Kidney tubule cell (primary cell): Measurements from ENCODE around the gene PDE4D.
"Not testable (repeated sequence)": the region's sequence is repeated elsewhere in the genome, so short reads cannot be mapped to it uniquely, and the experiment has no call there.

Experiments
- DNase-seq: peaks from one replicate; pipeline ENCODE4 v3.0.0-alpha.2; 2018; ENCODE audit warnings: low spot score

Gene PDE4D

DNA sequence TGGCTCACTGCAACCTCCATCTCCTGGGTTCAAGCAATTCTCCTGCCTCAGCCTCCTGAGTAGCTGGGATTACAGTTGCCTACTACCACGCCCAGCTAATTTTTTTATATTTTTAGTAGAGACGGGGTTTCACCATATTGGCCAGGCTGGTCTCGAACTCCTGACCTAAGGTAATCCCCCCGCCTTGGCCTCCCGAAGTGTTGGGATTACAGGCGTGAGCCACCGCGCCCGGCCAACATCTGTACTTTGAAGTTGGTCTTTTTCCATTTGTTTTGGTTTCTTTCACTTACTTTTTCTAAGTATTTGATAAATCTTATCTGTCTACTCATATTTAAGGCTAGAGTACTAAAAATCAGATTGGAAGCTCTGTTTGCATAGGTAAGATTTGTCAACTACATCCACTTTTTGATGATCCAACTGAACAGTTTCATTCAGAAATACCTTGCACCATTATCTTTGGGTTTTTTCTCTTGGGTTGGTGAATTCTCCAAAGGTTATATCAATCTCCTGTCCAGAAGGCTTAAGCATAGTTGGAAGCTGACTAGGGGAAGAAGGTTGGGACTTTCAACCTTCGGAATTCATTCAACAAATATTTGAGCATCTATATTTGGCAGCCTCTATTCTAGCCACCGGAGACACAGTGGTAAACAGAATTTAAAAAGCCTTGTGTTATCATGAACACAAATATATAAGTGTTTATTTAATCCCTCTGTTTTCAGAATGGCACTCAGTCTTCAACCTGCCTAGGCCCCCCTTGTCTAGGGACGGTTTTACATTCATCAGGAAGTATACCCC lies 821.6 kb downstream of the PDE4D start:
- DNase-seq: no peak

DNA sequence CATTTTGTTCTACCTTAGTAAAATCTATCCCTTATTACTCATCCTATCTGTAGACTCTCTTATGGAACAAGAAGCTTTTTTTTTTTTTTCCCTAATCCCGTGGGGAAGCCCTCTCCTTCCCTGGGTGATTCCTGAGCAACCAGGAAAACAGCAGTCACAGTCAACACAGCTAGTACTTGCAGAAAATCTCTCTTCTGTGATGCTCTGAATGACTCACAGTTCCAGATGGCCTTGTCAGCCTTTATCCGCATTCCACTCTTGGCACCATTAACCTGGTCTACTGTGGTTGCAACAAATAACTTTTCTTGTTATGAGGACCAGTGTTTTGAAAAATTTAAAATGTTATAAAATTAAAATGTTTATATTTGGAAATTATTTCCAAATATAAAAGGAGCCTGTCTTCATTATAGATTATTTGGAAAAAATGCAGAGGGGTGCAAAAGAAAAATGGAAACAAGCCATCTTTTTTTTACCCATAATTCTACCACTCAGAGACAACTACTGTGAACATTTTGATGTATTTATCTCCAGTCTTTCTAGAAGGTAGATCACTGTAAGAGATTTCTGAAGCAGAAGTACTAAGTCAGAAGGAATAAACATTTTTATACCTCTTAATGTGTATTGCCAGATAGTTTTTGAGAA lies 824.0 kb downstream of the PDE4D start:
- peak; percentile 96 for DNase-seq

DNA sequence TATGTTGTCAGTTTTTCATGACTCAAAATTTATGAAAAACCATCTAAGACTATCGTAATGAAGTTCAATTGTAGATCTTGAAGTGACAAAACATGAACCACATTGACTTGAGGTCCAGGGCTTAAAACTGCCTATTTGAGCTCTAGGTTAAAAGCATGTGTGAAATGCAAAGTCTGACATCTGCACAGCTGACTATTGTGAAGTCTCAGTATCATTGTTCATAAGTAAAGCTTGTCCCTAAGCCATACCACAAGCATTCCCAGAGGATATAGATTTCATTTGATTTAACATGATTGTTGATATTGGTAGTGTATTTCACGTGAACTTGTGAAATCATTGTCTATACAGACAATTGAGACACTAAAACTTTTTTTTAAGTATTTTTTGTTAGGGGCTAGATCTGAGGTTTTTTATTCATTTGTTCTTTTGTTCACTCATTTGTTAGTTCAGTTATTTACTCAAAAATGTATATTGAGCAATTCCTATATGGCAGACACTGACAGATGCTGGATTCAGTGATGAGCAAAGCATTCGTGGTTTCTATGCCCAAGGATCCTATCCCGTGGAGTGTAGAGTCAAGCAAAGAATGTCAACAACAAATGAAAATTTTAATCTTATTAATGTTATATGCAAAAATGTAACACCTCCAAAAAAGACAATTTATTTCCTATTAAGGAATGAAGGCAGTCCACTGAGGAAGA lies 825.4 kb downstream of the PDE4D start:
- no peak for DNase-seq

DNA sequence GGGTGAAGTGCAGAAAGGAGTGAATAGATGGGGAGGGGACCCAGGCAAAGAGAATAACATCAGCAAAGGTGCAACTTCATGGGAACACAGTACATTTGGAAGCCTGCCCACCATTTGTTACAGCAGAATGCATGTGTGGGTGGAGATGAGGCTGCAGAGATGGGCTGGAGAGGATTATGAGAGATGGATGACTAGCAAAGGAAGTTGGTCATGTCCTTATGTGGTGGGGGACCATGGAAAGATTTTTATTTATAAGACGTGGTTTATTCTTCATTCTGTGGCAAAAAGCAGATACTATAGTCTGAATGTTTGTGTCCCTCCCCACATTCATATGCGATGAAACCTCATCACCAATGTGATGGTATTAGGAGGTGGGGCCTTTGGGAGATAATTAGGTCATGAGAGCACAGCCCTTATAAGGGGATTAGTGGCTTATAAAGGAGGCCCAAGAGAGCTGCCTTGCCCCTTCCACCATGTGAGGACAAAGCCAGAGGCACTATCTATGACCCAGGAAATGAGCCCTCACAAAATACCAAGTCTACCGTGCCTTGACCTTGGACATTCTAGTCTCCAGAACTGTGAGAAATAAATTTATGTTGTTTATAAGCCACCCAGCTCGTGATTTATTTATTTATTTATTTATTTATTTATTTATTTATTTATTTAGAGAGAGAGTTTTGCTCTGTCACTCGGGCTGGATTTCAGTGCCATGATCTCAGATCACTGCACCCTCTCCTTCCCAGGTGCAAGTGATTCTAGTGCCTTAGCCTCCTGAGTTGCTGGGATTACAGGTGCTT lies 827.0 kb downstream of the PDE4D start:
- DNase-seq: peak; percentile 47

DNA sequence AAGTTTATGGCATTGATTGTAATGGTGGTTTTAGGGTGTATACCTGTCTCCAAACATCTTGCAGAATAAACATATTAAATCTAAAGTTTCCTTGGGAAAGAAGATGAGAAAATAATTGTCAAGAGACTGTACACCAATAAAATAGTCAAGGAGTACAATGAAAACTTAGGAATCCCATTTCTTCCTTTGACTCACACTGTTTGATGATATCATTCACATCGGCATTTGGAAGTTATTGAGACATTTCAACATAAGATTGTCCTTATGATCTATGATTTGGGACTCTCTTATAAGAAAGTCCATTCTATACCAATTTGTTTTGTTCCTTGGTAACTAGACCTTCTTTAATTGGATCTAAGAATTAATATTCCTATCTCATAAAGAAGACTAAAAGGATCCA lies 828.0 kb downstream of the PDE4D start:
- DNase-seq: peak; percentile 34

DNA sequence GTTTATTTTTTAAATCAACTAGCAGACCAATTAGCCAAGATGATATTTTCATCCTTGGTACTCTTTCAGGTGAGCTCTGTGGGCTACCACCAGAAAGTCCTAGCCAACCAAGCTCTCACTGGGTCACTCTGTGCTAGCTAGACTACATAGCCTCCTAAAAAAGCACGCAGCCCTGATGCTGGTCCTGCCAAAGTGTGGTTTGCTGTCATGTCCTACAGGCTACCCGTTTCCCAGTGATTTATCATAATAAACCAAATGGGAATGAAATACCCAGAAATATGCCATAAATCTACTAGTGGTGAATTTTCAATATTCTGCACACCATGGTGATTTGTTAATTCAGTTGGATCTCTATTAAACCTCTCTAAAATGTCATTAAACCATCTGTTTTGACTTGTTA lies 829.2 kb downstream of the PDE4D start:
- no peak for DNase-seq

DNA sequence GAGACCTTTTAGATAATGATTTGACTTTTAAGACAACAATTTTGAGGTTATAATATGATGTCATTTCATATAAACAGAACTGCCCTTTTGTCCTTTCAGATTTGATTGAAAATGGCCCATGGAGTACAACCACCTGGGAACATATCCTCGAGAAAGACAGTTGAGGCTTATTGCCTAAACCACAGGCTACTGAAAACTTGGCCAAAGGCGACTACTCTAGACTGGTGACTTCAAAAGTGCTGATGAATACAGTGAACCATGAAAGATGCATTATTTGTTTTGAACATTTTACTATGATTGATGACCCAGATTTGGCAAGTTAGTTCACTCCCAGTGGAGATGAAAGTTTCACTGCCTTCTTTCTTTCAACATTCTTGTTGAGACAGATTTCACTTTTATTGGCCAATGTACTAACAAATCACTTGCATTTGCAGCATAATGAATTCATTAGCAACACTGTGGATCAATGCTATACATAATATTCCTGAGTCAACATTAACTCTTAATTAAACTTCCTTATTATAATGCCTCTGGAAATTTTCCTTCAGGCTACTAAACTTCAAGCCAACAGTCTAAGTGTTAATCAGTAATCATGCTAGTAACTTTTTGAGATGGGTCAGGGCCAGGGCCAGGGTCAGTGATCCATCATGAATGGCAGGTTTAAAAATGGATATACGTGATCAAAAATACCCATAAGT lies 830.4 kb downstream of the PDE4D start:
- no peak for DNase-seq

DNA sequence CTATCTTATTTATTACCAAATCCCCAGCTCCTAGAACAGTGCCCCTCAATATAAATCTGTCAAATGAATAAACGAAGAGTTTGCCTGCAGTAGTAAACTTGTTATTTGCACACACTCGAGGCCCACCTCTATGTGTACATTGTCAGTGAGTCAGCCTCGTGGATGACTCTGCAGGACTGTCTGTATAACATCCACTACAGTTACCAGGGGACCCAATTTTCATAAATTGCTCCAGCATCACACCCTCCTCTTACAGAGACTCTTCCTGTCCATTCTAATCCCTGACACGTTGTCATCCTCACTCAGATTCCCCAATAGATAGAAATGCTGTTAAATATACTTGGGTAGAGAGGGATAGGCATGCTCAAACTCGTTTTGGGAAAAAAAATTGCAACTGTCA lies 832.1 kb downstream of the PDE4D start:
- DNase-seq: no peak

DNA sequence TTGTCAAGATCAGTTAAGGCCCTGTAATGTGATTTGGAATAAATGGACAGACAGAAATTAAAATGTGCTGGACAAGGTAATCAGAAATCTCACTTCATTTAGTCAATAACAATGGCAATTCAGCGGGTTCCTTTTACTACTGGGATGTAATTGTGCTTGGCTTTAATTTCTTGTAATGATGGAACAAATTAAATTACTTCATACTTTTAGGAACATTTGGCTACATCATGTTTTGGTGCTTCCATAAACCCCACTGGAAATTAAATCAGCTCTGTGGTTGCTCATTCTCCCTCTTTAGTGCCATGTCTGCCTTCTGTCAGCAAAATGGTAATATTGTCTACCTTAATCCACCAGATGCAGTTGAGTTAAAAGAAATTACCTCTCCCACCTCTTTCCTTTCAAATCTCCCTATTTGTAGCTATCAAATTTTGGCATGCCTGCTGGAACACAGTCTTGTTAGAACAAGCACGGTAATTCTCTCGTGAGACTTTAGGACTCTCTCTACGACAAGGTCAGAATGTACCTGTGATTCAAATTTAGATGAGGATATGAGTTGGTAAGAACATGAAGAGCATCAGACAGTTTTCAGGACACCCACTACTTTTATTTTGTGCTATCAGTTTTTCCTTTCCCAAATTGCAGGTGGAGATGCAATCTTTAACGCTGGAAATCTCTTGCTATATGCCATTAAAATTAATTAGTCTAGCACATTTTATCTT lies 834.4 kb downstream of the PDE4D start:
- no peak for DNase-seq

DNA sequence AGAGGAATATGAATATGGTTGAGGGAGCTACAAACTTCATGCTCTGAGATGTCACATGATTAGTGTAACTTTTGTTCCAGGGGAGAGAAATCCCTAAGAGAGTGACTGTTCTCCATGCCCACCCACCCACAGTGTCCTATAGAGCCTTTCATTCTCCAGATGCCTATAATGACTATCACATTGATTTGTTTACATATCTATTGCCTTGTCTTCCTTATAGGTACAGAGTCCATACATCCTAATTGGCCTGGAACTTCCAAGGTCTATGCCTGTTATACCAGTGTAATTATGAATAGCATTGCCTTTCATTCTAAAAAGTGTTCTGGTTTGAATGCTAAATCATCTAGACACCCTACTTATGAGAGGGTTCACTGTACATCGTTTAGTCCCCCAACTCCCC lies 835.3 kb downstream of the PDE4D start:
- DNase-seq: no peak

DNA sequence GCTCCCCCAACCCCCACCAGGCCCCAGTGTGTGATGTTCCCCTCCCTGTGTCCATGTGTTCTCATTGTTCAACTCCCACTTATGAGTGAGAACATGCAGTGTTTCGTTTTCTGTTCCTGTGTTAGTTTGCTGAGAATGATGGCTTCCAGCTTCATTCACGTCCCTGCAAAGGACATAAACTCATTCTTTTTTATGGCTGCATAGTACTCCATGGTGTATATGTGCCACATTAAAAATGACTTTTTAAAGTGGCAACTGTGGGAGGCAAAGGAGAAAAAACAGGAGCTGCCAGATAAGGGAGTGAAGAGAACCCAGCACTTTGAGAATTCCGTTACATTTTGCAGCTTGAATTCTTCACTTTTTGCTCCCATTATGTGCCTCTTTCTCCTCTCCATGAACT lies 836.9 kb downstream of the PDE4D start:
- not testable (repeated sequence) for DNase-seq

DNA sequence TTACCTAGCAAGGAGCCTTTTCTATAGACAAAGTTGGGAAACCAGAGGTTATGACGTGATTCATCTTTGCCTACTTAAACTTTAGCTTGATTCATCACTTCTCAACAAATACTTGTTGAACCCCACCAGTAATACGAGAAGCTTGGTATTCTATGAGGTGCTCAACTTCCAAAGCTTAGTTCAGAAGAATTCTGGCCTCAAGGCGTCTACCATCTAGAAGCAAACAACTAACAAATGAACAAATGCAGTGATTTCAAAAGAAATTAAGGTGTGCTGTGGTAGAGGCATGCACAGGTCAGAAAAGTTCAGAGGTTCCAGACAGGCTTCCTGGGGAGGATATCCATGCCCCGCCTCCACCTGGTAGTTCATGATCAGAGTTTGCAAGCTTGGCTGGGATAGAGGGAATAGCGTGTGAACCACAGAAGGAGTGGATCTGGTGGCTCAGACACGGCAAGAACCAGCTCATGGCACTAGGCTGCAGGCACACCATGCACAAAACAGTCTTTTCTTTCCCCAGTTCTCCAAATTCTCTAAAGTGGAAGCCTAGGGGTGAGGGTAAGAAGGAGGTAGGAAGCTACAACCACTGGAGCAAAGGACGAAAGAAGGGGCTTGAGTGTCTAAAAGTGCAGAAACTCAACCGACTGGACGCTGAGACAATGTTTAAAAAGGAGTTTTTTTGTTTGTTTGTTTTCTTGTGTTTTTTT lies 837.6 kb downstream of the PDE4D start:
- no peak for DNase-seq

DNA sequence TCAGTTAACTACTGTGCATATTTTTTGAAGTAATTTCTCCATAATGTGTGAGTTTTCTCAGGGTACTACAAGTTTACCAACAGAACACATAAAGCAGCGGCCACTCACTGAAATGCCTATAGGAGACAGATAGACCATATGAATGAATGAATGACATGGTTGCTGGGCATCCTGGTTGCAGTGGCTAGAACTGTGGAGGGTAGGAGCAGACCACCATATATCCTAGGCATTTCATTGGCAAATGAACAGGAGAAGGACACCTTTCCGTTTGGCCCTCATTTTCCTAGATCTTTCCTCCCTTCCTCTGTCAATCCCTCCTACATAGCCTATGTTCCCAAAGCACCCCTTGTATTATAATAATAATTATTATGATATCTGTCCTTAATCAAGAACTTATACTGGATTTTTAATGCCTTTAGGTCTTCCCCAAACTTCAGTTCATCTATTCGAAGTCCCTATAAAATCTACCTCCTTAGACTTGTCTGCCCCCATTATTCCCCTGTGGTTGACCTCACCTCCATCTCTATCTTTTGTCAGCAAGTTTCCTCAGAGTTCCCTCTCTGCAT lies 838.5 kb downstream of the PDE4D start:
- DNase-seq: no peak

DNA sequence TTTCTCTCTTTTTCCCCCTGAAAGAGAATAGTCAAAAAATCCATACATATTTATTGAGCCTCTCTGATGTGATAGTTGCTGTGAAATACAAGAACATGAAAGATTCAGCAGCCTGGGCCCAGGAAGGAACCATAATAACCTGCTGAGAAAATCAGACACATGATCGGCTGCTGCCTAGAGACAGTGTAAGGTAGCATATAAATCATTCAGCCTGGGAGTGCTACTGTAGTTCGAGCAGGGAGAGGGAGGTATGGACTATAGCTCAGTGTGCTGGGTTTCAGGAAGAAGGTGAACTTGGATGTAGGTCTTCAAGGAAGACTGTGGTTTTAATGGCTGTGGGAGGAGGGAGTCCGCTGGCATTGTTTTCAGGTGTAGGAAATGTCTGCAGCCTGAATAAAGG lies 841.6 kb downstream of the PDE4D start:
- DNase-seq: no peak

DNA sequence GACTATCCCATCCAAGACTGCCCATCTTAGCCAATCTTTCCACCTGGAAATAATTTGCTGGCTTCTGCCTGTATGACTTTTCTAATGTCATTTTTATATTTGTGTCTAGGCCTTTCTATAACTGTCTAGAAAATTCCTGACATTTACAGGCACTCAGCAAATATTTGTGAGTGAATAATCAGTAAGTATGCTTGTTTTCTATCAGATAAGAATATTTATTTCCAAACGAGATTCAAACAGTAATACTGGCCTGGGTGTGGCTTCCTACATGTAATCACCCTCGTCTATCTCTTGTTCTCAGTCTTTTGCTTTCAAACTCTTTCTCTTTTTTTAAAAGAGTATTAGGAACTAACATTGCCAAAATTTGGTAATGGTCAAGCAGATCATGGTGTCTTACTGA lies 844.4 kb downstream of the PDE4D start:
- DNase-seq: no peak

DNA sequence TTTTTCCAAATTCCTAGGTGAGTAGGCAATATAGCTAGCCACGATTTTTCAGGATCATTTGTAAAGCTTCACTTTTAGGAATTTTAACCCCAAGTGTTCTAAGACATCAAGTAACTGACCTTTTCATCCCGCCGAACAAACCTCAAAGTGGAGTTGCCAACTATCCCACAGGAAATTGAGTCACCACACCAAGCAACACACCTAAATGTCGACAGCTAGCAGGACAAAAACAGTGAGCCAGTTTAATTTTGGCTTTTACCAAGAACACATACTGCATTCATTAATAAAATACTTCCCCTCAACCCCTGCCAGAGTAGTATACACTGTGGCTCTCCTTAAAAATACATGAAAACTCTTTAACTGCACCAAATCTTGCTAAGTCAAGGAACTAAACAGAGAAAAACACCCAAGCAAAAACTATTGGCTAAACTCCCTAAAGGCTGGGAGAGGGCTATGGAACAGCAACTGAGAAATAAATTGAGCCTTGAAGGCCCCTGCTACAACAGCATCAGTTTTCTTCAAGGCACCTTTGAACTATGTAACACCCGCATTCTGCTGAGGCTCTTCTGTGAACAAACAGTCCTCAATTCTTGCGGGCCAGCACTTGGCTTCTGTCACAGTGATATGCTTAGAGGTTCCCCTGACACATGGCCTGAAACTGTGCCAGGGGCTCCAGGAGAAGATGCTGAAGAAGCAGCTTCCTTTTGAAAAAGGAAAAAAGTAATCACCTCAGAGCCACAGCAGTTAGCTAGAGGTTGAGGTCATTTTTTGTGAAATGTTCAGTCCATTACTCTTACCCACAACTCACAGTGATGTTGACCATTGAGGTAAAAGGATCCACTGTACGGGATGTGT lies 851.1 kb downstream of the PDE4D start:
- peak; percentile 75 for DNase-seq

DNA sequence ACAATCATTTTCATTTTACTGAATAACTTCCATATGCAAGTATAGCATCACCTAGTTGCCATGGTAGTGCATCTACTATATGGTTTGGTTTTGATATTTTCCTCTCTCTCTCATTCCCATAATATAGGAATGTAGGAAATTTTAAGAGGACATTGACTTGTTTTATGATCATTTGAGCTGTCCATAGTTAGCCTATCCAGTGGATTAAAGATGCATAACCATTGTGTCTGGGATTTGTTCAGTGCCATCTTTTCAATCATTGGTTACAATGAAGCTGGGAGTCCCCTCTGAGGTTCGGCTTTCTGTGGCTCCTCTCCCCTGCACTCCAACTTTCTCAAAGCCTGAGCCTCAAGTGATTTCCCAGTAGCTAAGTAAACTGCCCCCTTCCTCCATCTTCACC lies 852.2 kb downstream of the PDE4D start:
- DNase-seq: no peak

DNA sequence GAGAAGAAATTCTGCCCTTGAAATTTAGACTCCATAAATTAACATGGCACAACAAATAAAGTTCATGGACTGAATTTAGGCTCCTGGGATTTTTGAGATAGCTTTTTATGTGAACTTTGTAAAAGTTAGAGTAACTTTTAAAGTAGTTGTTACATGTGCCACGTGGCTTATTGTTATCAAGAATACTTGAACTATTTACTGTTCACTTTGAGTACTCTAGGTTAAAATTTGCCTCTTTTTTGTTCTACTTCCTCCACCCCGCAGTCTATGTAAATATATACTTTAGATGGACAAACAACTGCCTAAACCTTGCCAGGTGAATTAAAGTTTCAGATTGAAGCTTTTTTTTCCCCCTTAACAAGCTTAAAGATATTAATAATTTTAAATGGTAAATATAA lies 852.7 kb downstream of the PDE4D start:
- no peak for DNase-seq
